HG03108 (cell line): ENCODE results near the gene SOSTDC1.
"Not testable (repeated sequence)": the region's sequence is repeated elsewhere in the genome, so short reads cannot be mapped to it uniquely, and the experiment has no call there.

Experiments
- ATAC-seq: cut with Tn5 transposase; IDR thresholded peaks from one replicate; pipeline ENCODE4 v1.9.1; 2021; ENCODE audit warnings: moderate library complexity; ENCODE audit not compliant: unreplicated experiment

SOSTDC1 gene

GRCh38 chr7:16463520-16463919 lies 2.0 kb downstream of the SOSTDC1 start:
- ATAC-seq = no peak

GRCh38 chr7:16462431-16462889 lies 3.1 kb downstream of the SOSTDC1 start:
- ATAC-seq = no peak

DNA sequence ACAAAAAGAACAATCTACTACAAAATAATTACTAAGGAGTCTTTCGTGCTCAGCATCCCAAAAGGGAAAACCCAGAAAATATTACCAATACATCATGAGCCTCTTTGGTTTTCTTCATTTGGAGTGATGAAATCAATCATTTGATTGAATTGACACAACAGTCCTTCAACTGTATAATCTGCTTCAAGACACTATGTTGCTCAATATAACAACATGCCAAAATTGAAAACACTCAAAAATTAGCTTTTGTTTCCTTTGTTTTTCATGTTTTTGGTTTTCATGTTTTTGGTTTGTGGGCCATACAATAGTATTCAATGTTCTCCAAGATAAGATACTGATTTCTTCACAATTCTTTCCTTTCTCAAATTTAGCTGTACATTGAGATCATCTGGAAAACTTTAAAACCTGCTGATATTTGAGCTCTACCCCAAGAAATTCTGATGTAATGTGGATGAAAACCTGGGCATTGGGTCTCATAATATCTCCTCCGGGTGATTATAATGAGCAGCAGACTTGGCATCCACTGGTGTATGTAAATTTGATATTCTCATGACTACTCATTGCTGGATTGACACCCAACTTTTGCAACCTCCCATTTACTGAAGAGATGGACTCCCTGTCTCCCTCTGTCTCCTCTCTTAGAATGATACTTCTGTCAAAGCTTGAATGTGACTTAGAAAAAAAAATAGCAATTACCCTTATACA lies 4.6 kb downstream of the SOSTDC1 start:
- no peak for ATAC-seq

DNA sequence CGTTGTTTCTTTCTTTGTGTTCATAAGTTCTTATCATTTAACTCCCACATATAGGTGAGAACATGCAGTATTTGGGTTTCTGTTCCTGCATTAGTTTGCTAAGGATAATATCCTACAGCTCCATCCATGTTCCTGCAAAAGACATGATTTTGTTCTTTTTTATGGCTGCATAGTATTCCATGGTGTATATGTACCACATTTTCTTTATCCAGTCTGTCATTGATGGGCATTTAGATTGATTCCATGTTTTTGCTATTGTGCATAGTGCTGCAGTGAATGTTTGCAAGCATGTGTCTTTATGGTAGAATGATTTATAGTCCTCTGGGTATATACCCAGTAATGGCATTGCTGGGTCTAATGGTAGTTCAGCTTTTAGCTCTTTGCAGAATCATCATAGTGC lies 9.2 kb downstream of the SOSTDC1 start:
- not testable (repeated sequence) for ATAC-seq

- no peak for ATAC-seq
Measured at GRCh38 chr7:16455591-16455990, 9.9 kb downstream of the SOSTDC1 start.

DNA sequence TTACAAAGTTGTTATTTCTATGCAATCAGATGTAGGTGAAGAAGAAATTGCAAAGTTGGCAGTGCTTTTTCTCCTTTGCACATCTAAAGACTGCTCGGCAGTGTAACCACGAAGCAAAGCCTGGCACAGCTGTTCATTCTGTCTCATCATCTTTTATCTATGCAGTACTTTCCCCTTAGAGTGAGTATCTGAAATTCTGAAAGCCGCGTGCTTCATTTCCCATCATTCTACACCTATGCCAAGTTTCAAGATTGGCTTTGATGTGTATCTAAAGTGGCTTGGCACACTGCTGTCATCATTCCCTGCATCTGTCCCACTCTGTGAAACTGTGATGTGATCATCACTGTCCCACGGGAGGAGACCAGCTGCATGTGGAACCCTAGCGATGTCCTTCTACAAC lies 15.2 kb downstream of the SOSTDC1 start:
- no peak for ATAC-seq

- no peak for ATAC-seq
Measured at GRCh38 chr7:16447876-16448275, 17.7 kb downstream of the SOSTDC1 start.

DNA sequence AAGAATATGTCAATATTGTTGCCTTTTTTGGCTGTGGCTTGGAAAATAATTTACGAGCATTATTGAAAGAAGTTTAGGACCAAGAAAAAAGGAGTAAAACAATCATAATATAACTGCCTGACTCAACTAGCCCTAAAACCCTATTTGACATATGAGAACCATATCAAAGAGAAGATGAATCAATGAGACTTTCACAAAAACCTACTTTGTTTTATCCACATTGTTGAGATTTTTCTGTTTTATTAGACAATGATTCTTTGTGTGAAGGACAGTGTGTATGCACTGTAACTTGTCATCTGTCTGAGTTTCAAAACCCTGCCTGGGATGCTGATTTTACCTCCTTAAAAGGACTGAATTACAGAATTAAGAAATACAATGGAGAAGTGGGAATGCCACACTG lies 19.0 kb downstream of the SOSTDC1 start:
- ATAC-seq = no peak

GRCh38 chr7:16443871-16444270 lies 21.7 kb downstream of the SOSTDC1 start:
- ATAC-seq = not testable (repeated sequence)

GRCh38 chr7:16438988-16439387 lies 26.6 kb downstream of the SOSTDC1 start:
- no peak for ATAC-seq

GRCh38 chr7:16436306-16436705 lies 29.2 kb downstream of the SOSTDC1 start:
- no peak for ATAC-seq

GRCh38 chr7:16433568-16434122 lies 31.9 kb downstream of the SOSTDC1 start:
- ATAC-seq = no peak

DNA sequence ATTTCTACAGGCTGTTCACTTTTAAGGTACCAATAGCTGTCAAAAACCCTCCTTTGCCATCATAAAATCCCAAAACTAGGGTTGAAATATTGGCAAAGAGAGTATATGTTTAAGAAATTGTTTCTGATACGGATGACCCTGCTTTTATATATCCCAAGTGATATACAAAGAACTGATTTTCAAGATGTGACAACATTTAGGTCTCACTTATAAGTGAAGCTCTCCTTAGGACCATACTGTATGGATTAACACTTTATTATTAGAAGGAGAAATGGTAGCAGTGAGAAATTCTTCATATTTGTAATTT lies 33.2 kb downstream of the SOSTDC1 start:
- no peak for ATAC-seq

GRCh38 chr7:16431646-16432424 lies 33.7 kb downstream of the SOSTDC1 start:
- no peak for ATAC-seq

- no peak for ATAC-seq
Measured at GRCh38 chr7:16430133-16430532, 35.4 kb downstream of the SOSTDC1 start.

- no peak for ATAC-seq
Measured at GRCh38 chr7:16428672-16429071, 36.9 kb downstream of the SOSTDC1 start.

- ATAC-seq = no peak
Measured at GRCh38 chr7:16428182-16428581, 37.4 kb downstream of the SOSTDC1 start.

- no peak for ATAC-seq
Measured at GRCh38 chr7:16423761-16424160, 41.8 kb downstream of the SOSTDC1 start.

DNA sequence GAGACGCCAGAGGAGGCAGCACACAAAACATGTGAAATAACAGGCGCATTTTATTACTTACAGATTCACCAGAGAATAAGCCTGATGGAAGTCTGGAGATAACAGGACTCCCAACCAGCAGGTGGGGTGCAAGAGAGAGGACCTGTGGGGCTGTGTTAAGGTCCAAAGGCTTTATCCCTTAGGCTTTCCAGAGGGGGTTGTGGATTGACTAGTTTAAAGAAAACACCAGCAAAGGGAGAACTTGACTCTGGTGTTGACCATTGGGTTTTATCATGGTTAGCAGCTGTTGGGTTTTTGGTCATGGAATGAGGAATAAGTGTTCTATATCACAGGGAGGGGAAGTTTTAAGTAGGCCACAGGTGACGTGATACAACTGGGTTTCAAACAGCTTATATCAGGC lies 42.6 kb downstream of the SOSTDC1 start:
- ATAC-seq = no peak

- ATAC-seq = no peak
Measured at GRCh38 chr7:16422103-16422435, 43.5 kb downstream of the SOSTDC1 start.

GRCh38 chr7:16421333-16422102 lies 44.0 kb downstream of the SOSTDC1 start, which contains the start of gene CRPPA:
Gene CRPPA, minus strand, starts transcription at chr7:16421538. Its CDS starts 216 bp downstream, at chr7:16421322.
- peak; percentile 29 for ATAC-seq
